NCI-H2029 (cell line): ENCODE measurements around the gene GEMIN7.
A peak's percentile ranks its signal among the peaks of the same experiment; 100 is the strongest.
"Not testable (repeated sequence)": the region's sequence is repeated elsewhere in the genome, so short reads cannot be mapped to it uniquely, and the experiment has no call there.

Source experiments
- DNase-seq: peaks from one replicate; lab custom pipeline; 2025; lab: John Stamatoyannopoulos, UW

Gene GEMIN7

DNA sequence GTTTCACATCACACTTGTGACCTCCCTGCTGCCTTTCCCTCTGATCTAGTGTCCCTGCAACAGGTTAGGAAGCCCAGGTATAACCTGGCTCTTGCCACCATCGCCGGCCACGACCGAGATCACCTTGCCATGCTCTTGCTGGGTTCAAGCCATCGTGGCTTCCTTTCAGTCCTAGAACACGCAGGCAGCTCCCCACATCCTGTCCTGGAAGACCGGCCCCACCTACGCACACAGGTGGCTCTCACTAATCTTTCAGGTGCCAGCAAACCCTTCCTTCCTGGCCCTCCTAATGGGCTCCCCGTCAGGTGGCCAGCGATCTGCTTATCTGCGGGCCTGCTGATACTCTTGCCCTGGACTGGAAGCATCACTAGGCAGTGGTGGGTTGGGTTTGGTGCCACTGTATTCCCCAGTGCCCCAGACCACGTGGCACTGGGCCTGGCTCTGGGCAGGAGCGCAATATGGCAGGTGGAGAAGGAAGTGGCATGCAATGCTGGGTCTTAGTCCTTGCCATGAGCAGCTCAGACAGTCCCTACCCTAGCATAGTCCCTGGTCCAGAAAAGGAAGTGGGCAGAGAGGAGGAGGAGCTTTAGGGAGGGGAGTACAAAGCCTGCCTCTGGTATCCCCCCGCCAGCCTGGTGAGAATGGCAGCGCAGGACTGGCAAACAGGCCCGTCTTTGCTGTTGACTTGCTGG lies 25.7 kb downstream of the GEMIN7 start:
- peak; percentile 21 for DNase-seq

DNA sequence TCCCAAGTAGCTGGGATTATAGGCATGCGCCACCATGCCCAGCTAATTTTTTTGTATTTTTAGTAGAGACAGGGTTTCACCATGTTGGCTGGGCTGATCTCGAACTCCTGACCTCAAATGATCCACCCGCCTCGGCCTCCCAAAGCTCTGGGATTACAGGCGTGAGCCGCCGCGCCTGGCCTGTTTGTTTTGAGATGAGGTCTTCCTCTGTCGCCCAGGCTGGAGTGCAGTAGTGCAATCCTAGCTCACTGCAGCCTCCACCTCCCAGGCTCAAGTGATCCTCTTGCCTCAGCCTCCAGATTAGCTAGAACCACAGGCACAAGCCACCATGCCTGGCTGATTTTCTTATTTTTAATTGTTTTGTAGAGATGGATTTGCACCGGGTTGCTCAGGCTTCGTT lies 27.3 kb downstream of the GEMIN7 start:
- not testable (repeated sequence) for DNase-seq

DNA sequence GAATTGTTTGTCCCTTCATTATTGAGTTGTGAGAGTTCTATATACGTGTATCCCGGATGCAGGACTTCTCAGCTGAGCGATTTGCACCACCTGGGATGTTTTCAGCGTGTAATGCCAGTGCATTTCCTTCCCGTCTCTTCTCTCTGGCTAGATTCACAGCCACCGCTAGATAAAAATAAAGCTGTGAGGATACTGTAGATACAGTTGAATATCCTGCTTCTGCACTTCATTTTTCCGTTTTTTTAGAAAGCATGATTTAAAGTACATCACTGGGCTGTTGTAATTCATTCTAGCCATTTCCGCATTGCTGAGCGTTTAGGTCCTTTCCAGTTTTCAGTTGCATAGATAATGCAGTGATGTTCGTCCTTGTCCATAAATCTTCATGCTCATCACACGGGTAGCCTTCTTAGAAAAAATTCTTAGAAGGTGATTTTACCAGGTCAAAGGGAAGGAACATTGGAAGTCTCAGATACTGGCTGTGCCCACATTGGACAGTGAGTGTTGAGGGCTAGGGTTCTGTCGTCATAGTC lies 28.6 kb downstream of the GEMIN7 start:
- no peak for DNase-seq

DNA sequence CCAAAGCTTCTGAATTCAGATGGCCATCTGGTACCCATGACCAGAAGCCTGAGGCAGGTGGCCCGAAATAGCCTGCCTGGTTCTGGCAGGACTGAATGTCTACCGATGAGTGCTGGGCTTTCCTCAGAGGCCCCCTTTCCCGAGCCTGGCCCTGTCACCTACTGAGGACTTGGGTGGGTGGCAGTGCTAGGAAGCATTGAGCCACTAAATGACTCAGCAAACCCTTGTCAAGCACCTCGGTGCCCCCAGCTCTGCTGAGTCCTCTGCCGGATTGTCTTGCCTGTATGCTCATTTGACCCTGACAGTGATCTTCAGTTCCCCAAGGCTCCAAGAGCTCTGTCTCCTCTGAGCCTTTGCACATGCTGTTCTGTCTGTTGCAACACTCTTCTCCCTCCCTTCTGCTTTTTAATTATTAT lies 31.8 kb downstream of the GEMIN7 start:
- DNase-seq, result no peak

DNA sequence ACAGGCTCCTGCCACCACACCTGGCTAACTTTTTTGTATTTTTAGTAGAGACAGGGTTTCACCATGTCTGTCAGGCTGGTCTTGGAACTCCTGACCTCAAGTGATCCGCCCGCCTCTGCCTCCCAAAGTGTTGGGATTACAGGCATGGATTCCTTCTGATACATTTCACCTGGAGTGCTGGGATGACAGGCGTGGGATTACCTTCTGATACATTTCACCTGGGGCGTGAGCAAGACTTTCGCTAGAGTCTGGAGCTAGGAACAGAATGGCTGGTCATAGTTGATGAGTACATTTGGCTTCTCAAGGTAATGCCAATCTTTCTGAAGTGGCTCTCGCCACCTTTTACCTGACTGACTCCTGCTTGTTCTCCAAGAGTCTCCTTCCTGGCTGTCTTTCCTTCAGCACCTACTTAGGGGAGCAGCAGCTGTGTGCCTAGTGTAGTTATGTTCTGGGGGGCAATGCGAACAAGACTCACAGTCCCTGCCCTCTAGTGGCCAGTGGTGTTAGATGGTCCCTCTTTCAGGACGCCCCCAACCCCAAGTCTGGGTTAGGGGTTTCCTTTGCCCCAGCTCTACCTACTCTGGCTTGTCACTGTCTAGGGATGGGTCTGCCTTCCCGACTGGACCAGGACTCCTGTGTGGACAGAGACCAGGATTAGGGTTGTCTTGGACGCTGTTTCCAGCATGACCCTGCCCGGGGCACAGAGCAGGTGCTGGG lies 33.2 kb downstream of the GEMIN7 start:
- no peak for DNase-seq

DNA sequence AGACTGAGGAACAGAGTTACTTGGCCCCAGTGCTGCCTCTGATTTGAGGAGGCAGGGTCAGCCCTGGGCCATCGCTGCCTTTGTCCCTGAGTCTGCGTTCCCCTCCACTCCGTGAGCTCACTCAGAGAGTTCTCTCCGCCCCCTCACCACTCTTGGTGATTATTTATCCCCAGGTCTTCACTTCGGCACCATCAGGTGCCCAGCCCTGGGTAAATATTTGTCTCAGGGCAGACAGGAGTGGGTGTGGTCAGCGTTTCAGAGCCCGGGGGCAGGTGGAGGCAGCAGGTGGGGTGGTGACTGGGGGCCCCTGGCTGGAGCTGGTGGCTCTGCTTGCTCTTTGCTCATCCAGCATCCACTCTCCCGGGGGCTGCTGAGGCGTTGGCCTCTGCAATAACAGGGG lies 34.6 kb downstream of the GEMIN7 start:
- peak; percentile 95 for DNase-seq

DNA sequence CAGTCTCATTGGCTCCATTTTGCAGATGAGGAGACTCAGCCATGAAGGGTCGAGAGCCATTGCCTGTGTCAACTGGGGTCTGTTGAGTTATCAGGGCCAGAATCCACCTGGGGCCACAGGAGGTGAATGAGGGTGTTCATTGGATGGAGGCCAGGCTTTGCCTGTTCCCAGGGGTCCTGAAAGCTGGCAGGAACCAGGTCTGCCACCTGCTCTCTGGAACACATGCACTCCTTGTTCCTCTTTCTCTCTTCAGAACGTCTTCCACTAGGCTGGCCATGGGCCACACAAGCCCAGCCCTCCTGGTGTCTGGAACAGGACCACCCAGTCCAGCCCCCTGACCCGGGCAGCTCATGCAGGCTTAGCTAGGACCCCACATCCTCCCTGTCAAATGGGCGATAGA lies 35.1 kb downstream of the GEMIN7 start:
- no peak for DNase-seq

DNA sequence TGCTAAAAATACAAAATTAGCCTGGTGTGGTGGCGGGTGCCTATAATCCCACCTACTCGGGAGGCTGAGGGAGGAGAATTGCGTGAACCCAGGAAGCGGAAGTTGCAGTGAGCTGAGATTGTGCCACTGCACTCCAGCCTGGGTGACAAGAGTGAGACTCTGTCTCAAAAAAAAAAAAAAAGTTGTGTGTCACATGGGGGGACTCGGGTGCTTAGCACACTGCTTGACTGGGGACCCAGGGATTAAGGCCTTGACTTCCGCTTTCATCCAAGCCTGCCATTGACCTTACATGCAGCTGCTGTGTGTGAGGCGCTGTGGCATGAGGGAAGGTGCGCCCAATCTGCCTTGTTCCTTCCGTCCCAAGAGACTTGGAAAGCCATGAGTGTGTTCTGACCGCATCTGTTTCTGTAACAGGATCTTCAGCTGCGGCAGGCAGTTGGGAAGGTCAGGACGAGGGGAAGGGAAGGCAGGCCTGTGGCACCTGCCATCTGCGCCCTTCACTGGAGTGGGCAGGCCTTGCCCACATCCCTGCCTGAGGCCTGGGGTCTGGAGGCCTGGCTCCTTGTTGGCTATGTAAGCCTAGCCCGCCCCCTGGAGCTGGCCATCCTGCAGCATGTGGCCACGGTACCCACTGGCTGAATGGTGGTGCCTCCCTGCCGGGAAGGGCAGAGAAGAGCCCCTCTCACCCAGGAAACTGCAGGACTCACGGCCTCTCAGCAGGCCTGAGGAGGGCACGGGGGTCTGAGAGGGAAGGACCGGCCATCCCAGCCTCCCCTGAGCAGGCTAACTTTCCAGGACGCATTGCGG lies 37.0 kb downstream of the GEMIN7 start:
- peak; percentile 71 for DNase-seq

DNA sequence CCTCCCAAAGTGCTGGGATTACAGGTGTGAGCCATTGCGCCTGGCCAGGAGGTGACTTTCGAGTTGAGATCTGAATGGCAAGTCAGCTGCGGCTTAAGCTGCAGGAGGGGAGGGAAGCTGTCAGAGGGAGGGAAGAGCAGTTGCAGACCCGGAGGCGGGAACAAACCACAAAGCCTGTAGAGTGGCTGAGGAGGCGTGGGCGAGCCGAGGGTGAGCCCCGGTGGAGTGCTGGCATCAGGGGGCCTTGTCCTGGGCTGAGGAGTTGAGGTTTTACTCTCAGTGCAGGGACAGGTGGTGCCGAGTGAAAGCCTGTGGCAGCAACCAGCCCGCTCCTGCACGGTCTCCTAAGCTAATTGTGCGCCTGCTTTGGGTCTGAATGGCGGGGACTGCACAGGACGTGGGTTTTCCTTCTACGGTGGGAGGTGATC lies 38.1 kb downstream of the GEMIN7 start:
- DNase-seq, result peak; percentile 78

DNA sequence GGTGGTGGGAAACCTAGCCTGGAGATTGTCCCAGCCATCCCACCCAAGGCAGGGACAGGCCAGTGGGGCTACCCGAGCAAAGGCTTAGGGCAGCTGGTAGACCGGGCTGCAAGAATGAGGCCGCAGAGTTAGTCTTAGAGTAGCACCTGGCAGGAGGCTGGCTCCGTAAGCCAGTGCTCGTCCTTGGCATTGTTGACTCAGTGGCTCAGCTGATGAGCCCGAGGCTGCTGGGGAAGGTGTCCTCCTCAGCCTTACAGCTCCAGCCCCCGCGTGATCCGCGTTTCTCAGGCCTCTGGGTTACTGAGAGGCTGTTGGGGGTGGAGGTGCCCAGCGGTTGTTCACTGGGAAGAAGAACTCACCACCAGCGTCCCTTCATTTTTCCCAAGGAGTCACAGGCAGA lies 38.6 kb downstream of the GEMIN7 start:
- peak; percentile 27 for DNase-seq

DNA sequence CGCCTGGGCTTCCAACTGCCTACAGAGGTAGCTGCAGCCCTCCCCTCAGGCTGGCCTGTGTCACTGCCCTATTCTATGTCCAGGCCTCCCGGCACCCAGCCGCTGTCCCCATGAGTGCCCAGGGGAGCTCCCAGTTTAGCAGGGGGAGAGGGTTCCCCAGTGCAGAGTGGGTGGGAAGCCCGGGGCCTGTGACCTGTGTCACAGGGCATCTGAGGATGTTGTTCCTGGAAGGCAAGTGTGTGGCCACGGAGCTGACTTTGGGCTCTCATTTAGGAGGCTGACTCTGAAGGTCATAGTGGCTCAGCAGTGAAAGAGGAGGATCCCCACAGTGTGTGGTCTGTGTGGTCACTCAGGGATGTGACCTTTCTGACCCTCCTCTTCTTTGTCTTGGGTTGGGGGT lies 39.0 kb downstream of the GEMIN7 start:
- no peak for DNase-seq

DNA sequence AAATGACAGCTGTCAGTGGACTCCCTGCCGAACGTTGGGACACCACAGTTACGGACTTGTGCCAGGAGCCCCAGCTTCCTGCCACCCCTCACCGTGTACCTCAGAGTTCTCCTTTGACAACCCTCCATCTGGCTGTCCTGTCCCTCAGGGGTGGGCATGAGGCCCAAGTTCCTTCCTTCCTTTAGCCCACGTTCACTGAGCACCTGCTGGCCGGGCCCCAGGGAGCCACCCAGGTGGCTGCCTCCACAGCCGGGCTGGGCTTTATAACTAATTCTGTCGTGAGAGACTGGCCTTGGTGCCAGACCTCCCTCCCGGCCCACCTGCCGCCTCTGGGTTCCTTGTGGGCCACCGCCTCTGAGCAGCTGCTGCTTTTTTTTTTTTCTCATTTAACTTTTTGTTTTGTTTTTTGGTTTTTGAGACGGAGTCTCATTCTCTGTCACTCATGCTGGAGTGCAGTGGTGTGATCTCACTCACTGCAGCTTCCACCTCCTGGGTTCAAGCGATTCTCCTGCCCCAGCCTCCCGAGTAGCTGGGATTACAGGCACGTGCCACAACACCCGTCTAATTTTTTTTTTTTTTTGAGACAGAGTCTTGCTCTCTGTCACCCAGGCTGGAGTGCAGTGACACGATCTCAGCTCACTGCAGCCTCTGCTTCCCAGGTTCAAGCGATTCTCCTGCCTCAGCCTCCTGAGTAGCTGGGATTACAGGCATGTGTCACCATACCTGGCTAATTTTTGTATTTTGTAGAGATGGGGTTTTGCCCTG lies 39.7 kb downstream of the GEMIN7 start:
- not testable (repeated sequence) for DNase-seq

DNA sequence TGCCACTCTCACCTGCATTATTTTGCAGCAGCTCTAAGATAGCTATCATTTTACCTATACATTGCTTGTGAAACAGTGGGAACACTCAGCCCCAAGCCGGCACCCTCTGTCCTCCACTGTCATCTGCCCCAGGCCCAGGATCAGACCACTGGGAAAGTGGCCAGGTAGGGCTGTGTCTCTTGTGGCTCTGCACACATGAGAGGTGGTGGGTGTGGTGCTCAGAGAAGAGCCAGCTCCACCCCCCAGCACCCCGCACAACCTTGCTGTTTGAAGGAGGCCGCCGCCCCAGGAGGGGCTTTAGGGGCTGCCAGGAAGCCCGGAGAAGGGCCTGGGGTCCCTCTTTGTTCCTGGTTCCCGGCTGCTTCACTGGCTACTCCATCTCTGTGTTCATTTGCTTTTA lies 40.5 kb downstream of the GEMIN7 start:
- no peak for DNase-seq

DNA sequence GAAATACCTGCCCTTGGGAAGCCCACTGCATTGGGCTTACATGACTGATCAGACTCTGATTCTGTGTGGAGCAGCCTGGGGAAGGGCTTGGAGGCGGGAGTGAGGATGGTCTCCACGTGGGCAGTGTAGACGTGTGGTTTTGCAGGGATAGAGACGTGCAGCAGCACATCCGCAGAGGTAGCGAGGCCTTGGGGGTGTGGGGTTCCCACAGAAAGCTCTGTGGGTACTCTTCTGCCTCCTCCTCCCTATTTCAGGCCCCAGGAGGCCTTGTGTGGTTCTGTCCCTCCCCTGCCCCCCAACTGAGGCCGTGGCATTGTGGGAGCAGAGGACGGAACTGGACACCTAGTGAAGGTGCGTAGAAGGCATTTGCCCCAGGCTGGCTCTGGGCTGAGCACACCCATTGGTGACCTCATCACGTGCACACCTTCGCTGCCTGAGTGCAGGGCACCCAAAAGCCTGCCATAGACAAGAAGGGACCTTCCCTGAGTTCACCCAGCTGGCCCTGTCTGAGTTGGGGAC lies 42.8 kb downstream of the GEMIN7 start:
- DNase-seq, result no peak

DNA sequence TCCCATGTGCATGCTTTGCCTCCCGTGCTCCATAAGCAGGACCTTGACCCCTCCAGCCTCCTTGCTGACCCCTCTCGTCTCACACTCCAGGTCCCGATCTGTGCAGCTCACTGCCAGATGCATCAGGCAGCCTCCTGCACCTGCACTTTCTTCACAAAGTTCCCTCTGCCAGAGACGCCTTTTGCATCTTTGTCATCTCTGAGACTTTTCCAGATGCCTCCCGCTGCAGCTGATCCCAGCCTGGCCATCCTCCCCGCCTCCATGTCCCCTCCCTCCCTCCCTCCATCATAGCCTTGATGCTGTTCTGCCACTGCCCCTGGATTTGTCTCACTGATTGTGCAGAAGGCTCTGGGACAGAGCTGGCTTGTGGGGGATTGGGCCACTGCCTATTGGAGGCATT lies 43.8 kb downstream of the GEMIN7 start:
- no peak for DNase-seq

DNA sequence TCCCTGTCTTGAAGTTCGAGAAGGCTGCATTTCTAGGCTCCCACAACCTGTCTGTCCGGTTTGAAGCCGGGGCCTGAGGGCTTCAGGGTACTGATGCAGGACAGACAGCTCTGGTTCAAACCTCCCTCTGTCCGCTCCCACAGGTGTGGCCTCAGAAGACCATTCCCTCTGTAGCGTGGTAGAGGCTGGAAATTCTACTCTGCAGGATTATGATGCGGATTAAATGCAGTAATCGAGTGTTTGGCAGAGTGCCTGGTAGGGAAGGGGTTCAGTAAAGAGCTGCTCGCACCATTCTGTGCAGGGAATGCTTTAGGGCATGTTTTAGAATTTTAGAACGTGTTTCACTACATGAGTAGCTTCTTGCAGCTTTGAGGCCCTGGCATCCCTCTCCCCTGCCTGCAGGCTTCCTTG lies 44.4 kb downstream of the GEMIN7 start:
- no peak for DNase-seq

DNA sequence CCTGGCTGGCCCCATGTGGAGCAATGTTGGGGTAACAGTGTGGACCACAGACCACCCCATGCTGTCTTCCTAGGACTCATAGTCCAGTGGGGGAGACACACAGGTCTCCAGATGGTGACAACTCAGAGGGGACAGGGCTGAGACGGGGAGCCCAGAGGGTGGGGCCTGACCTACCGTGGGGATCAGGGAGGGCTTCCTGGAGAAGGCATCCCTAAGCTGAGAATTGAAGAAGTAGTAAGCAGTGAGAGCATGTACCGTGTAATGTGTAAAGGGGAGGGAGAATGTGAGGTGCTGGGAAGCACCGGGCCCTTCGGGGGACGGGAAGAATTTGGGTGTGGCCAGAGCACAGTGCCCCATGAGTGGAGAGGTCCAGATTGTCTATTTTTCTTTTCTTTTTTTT lies 45.0 kb downstream of the GEMIN7 start:
- DNase-seq, result no peak

DNA sequence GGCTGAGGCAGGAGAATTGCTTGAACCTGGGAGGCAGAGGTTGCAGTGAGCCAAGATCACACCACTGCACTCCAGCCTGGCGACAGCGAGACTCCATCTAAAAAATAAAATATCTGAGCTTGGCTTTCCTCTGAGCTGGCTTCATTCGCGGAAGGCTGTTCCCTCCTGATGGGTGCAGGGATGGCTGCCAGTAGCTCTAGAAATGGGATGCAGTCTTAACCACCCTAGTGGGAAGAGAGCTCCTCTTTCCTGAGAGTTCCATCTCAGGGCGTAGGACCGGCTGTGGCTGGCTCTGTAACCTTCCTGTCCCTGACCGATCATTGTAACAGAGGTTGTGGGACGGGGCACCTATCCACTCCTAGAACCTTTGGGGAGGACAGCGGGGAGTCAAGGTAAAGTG lies 46.3 kb downstream of the GEMIN7 start:
- no peak for DNase-seq

DNA sequence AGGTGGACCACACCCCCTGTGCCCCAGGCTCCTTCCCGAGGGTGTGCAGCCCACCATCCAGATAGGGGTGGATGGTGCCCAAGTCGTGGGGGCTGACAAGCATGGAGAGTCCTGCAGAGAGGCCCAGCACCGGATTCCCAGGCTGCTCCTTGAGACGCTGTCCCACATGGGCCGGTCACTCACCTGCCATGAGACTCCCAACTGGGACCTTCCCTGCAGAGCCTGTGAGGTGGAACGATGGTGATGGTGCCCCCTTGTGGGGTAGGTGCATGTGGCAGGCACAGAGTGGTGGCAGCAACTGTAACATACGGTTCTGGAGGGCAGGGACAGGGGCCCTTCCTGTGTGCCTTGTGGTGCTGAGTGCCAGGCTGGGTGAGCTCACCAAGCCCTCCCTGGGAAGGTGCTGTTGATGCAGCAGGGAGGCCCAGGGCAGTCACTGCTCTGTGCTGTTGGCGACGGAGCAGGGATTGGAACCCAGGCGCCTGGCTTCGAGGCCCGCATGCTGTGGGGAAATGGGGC lies 47.0 kb downstream of the GEMIN7 start:
- peak; percentile 71 for DNase-seq

DNA sequence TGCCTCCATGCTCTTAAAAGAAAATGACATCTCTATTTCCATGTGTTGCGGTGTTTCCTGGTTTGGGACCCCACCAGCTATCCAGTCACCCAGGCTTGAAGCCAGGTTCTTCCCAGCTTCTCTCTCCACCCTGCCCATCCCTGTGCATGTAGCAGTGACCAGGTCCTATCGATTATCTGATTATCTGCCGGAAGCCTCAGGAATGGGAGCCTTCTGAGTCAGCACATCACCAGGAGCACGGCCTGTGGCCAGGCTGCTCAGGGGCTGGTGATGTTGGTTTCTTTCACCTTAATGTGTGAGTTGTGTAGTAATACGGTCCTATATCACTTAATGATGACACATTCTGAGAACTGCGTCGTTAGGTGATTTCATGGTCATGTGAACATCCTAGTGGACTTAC lies 47.6 kb downstream of the GEMIN7 start:
- DNase-seq, result no peak

DNA sequence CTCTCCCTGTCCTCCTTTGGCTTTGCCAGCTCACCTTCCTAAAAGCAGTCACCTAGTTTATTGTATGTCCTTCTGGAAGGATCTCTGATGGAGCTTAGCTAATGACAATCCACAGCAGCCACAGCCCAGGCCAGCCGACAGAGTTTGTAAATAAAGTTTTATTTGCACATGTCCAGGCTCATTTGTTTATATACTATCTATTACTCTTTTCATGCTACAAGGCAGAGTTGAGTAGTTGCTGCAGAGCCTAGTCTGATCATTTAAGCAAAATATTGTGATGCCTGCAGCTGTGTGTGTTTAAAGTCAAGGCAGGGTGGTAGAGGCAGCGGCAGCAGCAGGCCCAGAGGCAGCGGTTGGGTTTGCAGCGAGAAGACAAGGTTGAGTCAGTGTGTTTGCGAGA lies 49.1 kb downstream of the GEMIN7 start:
- no peak for DNase-seq
